GM12878 (cell line): ENCODE measurements around the gene TGIF2. TPM values are rescaled to one million over a fixed set of nuclear protein-coding genes. Genes with fewer than 3 reads are reported as not detected.

Source experiments
- ATAC-seq: fragments of 200-7000 bp; cut with Tn5 transposase; 3 replicates; pipeline ENCODE4 v1.9.1; 2020; ENCODE audit warnings: mild to moderate bottlenecking, moderate library complexity
- BruUV-seq: library from RNA; stranded (reverse); fragments of 400-500 nt; replicated peaks from 2 replicates; lab custom pipeline; 2021; lab: Mats Ljungman, UMichigan
- CTCF ChIA-PET: fragments of 300-600 bp; sonication (Branson Sonifier 250); formaldehyde crosslinking; extraction: SDS; loops from one replicate; lab custom pipeline; 2021; ENCODE audit warnings: inconsistent platforms; lab: Yijun Ruan, JAX
- POLR2A ChIA-PET: fragments of 350-600 bp; formaldehyde crosslinking; extraction: SDS; loops from one replicate; lab custom pipeline; 2021; ENCODE audit warnings: inconsistent platforms; lab: Charles Lee
- RAD21 ChIA-PET: fragments of 300-600 bp; sonication (Branson Sonifier 250); formaldehyde crosslinking; loops from one replicate; lab custom pipeline; 2023; ENCODE audit warnings: antibody characterized with exemption; ENCODE audit not compliant: unreplicated experiment; lab: Charles Lee
- SMC1A ChIA-PET: fragments of 300-600 bp; sonication (Branson Sonifier 250); formaldehyde crosslinking; loops from one replicate; lab custom pipeline; 2023; ENCODE audit not compliant: unreplicated experiment, uncharacterized antibody; lab: Charles Lee
- DNase-seq: peaks from one replicate; pipeline ENCODE4 v3.0.0-alpha.2; 2011; ENCODE audit warnings: low read depth, low spot score
- FAIRE-seq: peaks from 3 replicates; lab custom pipeline; 2011; peaks lifted over from hg19 to GRCh38; lab: Jason Lieb, UNC
- H2AFZ ChIP-seq: 2 replicates; pipeline ENCODE4 v1.6.0; 2011; ENCODE audit warnings: low read depth, low read length, control low read depth; ENCODE audit not compliant: control insufficient read depth
- H3K27ac ChIP-seq: 2 replicates; pipeline ENCODE4 v1.5.1; 2011; ENCODE audit warnings: control low read depth; ENCODE audit not compliant: control insufficient read depth, insufficient read depth
- H3K27me3 ChIP-seq, 2 experiments: replicated peaks in 1 of 2; 2 replicates each; pipeline versions ENCODE4 v1.6.0 to v1.6.1; 2011; ENCODE audit warnings: low read length in 1 of 2; ENCODE audit not compliant: control insufficient read depth in 2 of 2, insufficient read depth in 2 of 2
- H3K36me3 ChIP-seq, 2 experiments: 2 replicates each; pipeline ENCODE4 v1.5.1; 2011; ENCODE audit warnings: low read length in 1 of 2; ENCODE audit not compliant: control insufficient read depth in 2 of 2, insufficient read depth in 2 of 2
- H3K4me1 ChIP-seq: 2 replicates; pipeline ENCODE4 v1.6.1; 2011; ENCODE audit warnings: mild to moderate bottlenecking, low read length, moderate library complexity, mixed read lengths; ENCODE audit not compliant: control insufficient read depth, insufficient read depth
- H3K4me2 ChIP-seq: 2 replicates; pipeline ENCODE4 v1.6.0; 2011; ENCODE audit warnings: control low read depth; ENCODE audit not compliant: control insufficient read depth, insufficient read depth
- H3K4me3 ChIP-seq: fragments of 200-600 bp; sonication (generic); 2 replicates; pipeline ENCODE4 v1.5.1; 2016
- H3K79me2 ChIP-seq: 2 replicates; pipeline ENCODE4 v1.6.0; 2011; ENCODE audit warnings: low read length; ENCODE audit not compliant: control insufficient read depth, insufficient read depth
- H3K9ac ChIP-seq: 2 replicates; pipeline ENCODE4 v1.8.0; 2011; ENCODE audit warnings: low read length, control low read depth, mixed read lengths; ENCODE audit not compliant: control insufficient read depth, insufficient read depth
- H3K9me3 ChIP-seq: replicated peaks from 3 replicates; pipeline ENCODE4 v1.5.1; 2011; ENCODE audit warnings: mild to moderate bottlenecking, low read length; ENCODE audit not compliant: control insufficient read depth, insufficient read depth
- H4K20me1 ChIP-seq: 2 replicates; pipeline ENCODE4 v1.6.0; 2011; ENCODE audit not compliant: control insufficient read depth, insufficient read depth
- CREB1 ChIP-seq: IDR thresholded peaks from 2 replicates; pipeline ENCODE4 v1.6.1; 2012; ENCODE audit warnings: low read depth, mild to moderate bottlenecking, inconsistent platforms
- POLR2A ChIP-seq: IDR thresholded peaks from 2 replicates; pipeline ENCODE4 v1.6.1; 2011; ENCODE audit warnings: low read depth, mild to moderate bottlenecking, low read length
- RAD51 ChIP-seq: fragments of 450-650 bp; IDR thresholded peaks from 2 replicates; pipeline ENCODE4 v1.6.1; 2016; ENCODE audit warnings: moderate library complexity, mild to moderate bottlenecking, inconsistent platforms
- SREBF2 ChIP-seq: IDR thresholded peaks from 2 replicates; pipeline ENCODE4 v1.6.1; 2012; ENCODE audit warnings: mild to moderate bottlenecking, low read length
- WGBS: methylation state at CpG from one replicate; pipeline ENCODE4 v1.1.6; 2016; ENCODE audit warnings: low lambda C conversion rate; ENCODE audit not compliant: insufficient replicate concordance, insufficient coverage; ENCODE audit errors: missing lambda C conversion rate; 5-methylcytosine and 5-hydroxymethylcytosine counted together
- in situ Hi-C: fragments of 300-500 bp; cut with MboI; formaldehyde crosslinking; loops from 9 replicates; pipeline ENCODE4 v1.14.3; 2018; ENCODE audit warnings: mixed read lengths
- intact Hi-C: fragments of 100-400 bp; cut with micrococcal nuclease; formaldehyde crosslinking; loops from one replicate; pipeline ENCODE4 v1.14.2; 2022; ENCODE audit not compliant: unreplicated experiment
- polyA plus RNA-seq, 11 experiments: library from polyadenylated mRNA; depleted of rRNA in 4 of 11; unstranded in 6 of 11; stranded (reverse) in 5 of 11; fragments of >200 nt; fragmentation: Nextera tagmentation in 4 of 11; fragmentation: Illumina TruSeq in 1 of 11; extraction: Ambion mirVana in 4 of 11; extraction: Trizol in 1 of 11; gene quantifications; 1 replicate in 1 of 11; 2 replicates in 10 of 11; pipeline versions ENCODE4 v1.2.1 to v1.2.3, GENCODE V29; 2011 to 2016; ENCODE audit warnings: inconsistent platforms in 2 of 11, missing spikeins in 2 of 11, low read depth in 1 of 11
- total RNA-seq, 4 experiments: library from RNA; depleted of rRNA in 3 of 4; stranded (reverse); fragments of >200 nt in 3 of 4; fragmentation: Illumina TruSeq in 1 of 4; extraction: Trizol in 1 of 4; gene quantifications; 2 replicates each; pipeline versions ENCODE4 v1.2.1 to v1.2.3, GENCODE V29; 2013 to 2021
- TF ChIP-seq, protein P1 (sequence below): IDR thresholded peaks from 2 replicates; pipeline ENCODE4 v1.6.1; 2012; ENCODE audit warnings: mild to moderate bottlenecking, low read depth, low read length
- TF ChIP-seq, protein P2 (sequence below): fragments of 450-650 bp; IDR thresholded peaks from 2 replicates; pipeline ENCODE4 v1.6.1; 2017; ENCODE audit warnings: mild to moderate bottlenecking, low read depth, inconsistent platforms; ENCODE audit not compliant: poor library complexity, severe bottlenecking

The TGIF2 gene
- total and polyA plus RNA-seq, 10 of the 15 experiments (the other 5 are each of a cell fraction or from before 2014, with no cell fraction given), result 13.1 to 47.1 (median 36.6) TPM

DNA sequence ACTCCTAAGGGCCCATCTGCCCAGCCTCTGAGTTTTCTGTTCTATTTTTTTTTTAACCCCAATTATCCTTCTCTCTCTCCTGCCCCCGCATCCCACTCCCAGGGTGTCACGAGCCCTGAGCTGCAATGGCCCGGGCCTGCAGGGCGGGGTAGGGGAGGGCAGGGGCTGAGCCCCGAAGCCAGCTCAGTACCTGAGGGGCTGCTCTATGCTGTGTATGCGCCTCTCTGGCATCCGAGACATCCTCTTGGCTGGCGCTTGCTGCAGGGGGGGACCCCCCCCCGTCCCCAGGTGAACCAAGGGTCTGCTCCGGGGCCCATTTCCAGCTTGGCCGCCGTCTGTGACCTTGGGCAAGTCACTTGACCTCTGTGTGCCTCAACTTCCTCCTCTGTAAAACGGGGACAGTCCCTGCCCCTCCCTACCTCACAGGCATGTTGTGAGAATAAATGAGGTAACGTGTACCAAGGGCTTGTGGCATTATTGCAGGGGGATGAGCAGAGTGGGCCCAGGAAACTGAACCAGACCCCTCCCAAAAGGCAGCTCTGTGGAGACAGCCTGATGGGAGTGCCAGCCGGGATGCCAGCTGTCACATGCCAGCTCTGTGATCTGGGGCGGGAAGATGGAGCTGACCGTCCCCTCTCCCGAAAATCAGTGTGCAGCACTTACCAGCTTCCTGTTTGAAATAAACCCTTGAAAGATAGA, 45.1 kb upstream of the TGIF2 start:
- TF ChIP-seq POLR2A (peak; percentile 22; the same call in 1 of the 2 replicates), RAD51 (no peak), SREBF2 (no peak), CREB1 (no peak)
- TF ChIP-seq, protein P1, sequence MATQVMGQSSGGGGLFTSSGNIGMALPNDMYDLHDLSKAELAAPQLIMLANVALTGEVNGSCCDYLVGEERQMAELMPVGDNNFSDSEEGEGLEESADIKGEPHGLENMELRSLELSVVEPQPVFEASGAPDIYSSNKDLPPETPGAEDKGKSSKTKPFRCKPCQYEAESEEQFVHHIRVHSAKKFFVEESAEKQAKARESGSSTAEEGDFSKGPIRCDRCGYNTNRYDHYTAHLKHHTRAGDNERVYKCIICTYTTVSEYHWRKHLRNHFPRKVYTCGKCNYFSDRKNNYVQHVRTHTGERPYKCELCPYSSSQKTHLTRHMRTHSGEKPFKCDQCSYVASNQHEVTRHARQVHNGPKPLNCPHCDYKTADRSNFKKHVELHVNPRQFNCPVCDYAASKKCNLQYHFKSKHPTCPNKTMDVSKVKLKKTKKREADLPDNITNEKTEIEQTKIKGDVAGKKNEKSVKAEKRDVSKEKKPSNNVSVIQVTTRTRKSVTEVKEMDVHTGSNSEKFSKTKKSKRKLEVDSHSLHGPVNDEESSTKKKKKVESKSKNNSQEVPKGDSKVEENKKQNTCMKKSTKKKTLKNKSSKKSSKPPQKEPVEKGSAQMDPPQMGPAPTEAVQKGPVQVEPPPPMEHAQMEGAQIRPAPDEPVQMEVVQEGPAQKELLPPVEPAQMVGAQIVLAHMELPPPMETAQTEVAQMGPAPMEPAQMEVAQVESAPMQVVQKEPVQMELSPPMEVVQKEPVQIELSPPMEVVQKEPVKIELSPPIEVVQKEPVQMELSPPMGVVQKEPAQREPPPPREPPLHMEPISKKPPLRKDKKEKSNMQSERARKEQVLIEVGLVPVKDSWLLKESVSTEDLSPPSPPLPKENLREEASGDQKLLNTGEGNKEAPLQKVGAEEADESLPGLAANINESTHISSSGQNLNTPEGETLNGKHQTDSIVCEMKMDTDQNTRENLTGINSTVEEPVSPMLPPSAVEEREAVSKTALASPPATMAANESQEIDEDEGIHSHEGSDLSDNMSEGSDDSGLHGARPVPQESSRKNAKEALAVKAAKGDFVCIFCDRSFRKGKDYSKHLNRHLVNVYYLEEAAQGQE, result no peak
- TF ChIP-seq, protein P2, sequence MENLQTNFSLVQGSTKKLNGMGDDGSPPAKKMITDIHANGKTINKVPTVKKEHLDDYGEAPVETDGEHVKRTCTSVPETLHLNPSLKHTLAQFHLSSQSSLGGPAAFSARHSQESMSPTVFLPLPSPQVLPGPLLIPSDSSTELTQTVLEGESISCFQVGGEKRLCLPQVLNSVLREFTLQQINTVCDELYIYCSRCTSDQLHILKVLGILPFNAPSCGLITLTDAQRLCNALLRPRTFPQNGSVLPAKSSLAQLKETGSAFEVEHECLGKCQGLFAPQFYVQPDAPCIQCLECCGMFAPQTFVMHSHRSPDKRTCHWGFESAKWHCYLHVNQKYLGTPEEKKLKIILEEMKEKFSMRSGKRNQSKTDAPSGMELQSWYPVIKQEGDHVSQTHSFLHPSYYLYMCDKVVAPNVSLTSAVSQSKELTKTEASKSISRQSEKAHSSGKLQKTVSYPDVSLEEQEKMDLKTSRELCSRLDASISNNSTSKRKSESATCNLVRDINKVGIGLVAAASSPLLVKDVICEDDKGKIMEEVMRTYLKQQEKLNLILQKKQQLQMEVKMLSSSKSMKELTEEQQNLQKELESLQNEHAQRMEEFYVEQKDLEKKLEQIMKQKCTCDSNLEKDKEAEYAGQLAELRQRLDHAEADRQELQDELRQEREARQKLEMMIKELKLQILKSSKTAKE, result no peak
- DNase-seq (no peak), FAIRE-seq (no peak), ATAC-seq (no peak)
- Histone ChIP-seq H2AFZ (no peak overlapping the region), H3K9ac (no peak overlapping the region), H3K4me1 (peaks cover 5% of the 10 kb centered on the region; the same call in 1 of the 2 replicates), H3K9me3 (no peaks in the 10 kb centered on the region), H3K79me2 (no peaks in the 10 kb centered on the region), H3K4me2 (no peak overlapping the region), H3K27ac (no peak overlapping the region), H3K27me3 (no peaks in the 10 kb centered on the region), H3K4me3 (no peak overlapping the region), H4K20me1 (no peaks in the 10 kb centered on the region), H3K36me3 (peaks cover 9 to 13% of the 10 kb centered on the region in 2 experiments; a peak in 3 of 4 replicates)
- in situ Hi-C loops, result no loop called here
- BruUV-seq, result no TSS peak
- SMC1A ChIA-PET, result no interaction called here
- intact Hi-C loops, result no loop called here
- POLR2A ChIA-PET, result no interaction called here
- CTCF ChIA-PET, result interaction anchor here (0.6 kb wide), 1 partner anchor 372 kb away, joined by 3 read pairs; no protein-coding TSS in a partner anchor
- WGBS, result 85% methylated on average over 16 of the region's 18 CpGs
- RAD21 ChIA-PET, result no interaction called here
